ENCODE measurements around the gene DNMT1. TPM values are rescaled to one million over a fixed set of nuclear protein-coding genes. Genes with fewer than 3 reads are reported as not detected.

The DNMT1 gene
- total RNA-seq, 4 donors from 2014 or later, result 20.8 to 51.4 (median 34.8) TPM

- Histone ChIP-seq H3K9me3 (no peaks in the 10 kb centered on the region), H3K4me1 (no peaks in the 10 kb centered on the region), H3K36me3 (peaks cover 92 to 100% (median 100%) of the 10 kb centered on the region in 4 donors), H3K27ac (replicated peaks in 1 of 4) (no peak overlapping the region), H3K4me3 (no peak overlapping the region), H3K27me3 (no peaks in the 10 kb centered on the region)
- intact Hi-C loops (cut with DNase I), result no loop called here
- no peak for DNase-seq (ENCODE audit: extremely low spot score)
- WGBS, result 95% methylated on average over 25 of the region's 27 CpGs
- TF ChIP-seq POLR2A (IDR thresholded peaks at IDR 0.05; ENCODE audit: low read depth) (no peak), EP300 (IDR thresholded peaks at IDR 0.05) (no peak), POLR2AphosphoS5 (IDR thresholded peaks at IDR 0.05) (no peak), CTCF (IDR thresholded peaks at IDR 0.05) (no peak)
Observed at GRCh38 chr19:10138879-10139795, 55.6 kb downstream of the DNMT1 start.

GRCh38 chr19:10137751-10138682 lies 56.7 kb downstream of the DNMT1 start:
- H3K36me3 ChIP-seq, result peaks cover 93 to 100% (median 99%) of the 10 kb centered on the region in 4 donors
- WGBS, result 93% methylated on average over 19 of the region's 38 CpGs
- intact Hi-C loops (cut with DNase I), result no loop called here

GRCh38 chr19:10136936-10137335 lies 57.8 kb downstream of the DNMT1 start:
- H3K36me3 ChIP-seq, result peaks cover 90 to 100% (median 99%) of the 10 kb centered on the region in 4 donors
- 94% methylated on average over 6 of the region's 14 CpGs for WGBS
- H3K27ac ChIP-seq (replicated peaks in 1 of 4), result no peak overlapping the region
- no peaks in the 10 kb centered on the region for H3K9me3 ChIP-seq
- TF ChIP-seq POLR2A (IDR thresholded peaks at IDR 0.05; ENCODE audit: low read depth) (no peak), POLR2AphosphoS5 (IDR thresholded peaks at IDR 0.05) (no peak), CTCF (IDR thresholded peaks at IDR 0.05) (no peak), EP300 (IDR thresholded peaks at IDR 0.05) (no peak)
- H3K27me3 ChIP-seq, result no peaks in the 10 kb centered on the region
- no peak for DNase-seq (ENCODE audit: extremely low spot score)
- no peak overlapping the region for H3K4me3 ChIP-seq
- intact Hi-C loops (cut with DNase I), result no loop called here
- H3K4me1 ChIP-seq, result no peaks in the 10 kb centered on the region

More at GRCh38 chr19:10137751-10138682, 56.7 kb downstream of the DNMT1 start:
- no peak overlapping the region for H3K27ac ChIP-seq (replicated peaks in 1 of 4)
- TF ChIP-seq POLR2A (IDR thresholded peaks at IDR 0.05; ENCODE audit: low read depth) (no peak), CTCF (IDR thresholded peaks at IDR 0.05) (no peak), POLR2AphosphoS5 (IDR thresholded peaks at IDR 0.05) (no peak), EP300 (IDR thresholded peaks at IDR 0.05) (no peak)
- H3K4me3 ChIP-seq, result no peak overlapping the region
- no peaks in the 10 kb centered on the region for H3K4me1 ChIP-seq
- DNase-seq (ENCODE audit: extremely low spot score), result no peak
- H3K27me3 ChIP-seq, result no peaks in the 10 kb centered on the region
- no peaks in the 10 kb centered on the region for H3K9me3 ChIP-seq

- H3K36me3 ChIP-seq, result peaks cover 78 to 100% (median 98%) of the 10 kb centered on the region in 4 donors
- intact Hi-C loops (cut with DNase I), result no loop called here
Observed at GRCh38 chr19:10135551-10136334, 59.0 kb downstream of the DNMT1 start.

More at GRCh38 chr19:10135551-10136334, 59.0 kb downstream of the DNMT1 start:
- WGBS, result 92% methylated on average over 34 of the region's 39 CpGs
- Histone ChIP-seq H3K4me3 (no peak overlapping the region), H3K4me1 (no peaks in the 10 kb centered on the region), H3K9me3 (no peaks in the 10 kb centered on the region), H3K27me3 (no peaks in the 10 kb centered on the region), H3K27ac (replicated peaks in 1 of 4) (no peak overlapping the region)
- DNase-seq (ENCODE audit: extremely low spot score), result no peak
- TF ChIP-seq CTCF (IDR thresholded peaks at IDR 0.05), result no peak
- no peak for TF ChIP-seq POLR2A (IDR thresholded peaks at IDR 0.05; ENCODE audit: low read depth)
- no peak for TF ChIP-seq POLR2AphosphoS5 (IDR thresholded peaks at IDR 0.05)
- TF ChIP-seq EP300 (IDR thresholded peaks at IDR 0.05), result no peak
